GM18499 (cell line): ENCODE results near the gene EEF2K.

Experiments
- ATAC-seq: cut with Tn5 transposase; IDR thresholded peaks from one replicate; pipeline ENCODE4 v1.9.1; 2021; ENCODE audit warnings: moderate number of reproducible peaks; ENCODE audit not compliant: insufficient read depth, unreplicated experiment

The EEF2K gene

DNA sequence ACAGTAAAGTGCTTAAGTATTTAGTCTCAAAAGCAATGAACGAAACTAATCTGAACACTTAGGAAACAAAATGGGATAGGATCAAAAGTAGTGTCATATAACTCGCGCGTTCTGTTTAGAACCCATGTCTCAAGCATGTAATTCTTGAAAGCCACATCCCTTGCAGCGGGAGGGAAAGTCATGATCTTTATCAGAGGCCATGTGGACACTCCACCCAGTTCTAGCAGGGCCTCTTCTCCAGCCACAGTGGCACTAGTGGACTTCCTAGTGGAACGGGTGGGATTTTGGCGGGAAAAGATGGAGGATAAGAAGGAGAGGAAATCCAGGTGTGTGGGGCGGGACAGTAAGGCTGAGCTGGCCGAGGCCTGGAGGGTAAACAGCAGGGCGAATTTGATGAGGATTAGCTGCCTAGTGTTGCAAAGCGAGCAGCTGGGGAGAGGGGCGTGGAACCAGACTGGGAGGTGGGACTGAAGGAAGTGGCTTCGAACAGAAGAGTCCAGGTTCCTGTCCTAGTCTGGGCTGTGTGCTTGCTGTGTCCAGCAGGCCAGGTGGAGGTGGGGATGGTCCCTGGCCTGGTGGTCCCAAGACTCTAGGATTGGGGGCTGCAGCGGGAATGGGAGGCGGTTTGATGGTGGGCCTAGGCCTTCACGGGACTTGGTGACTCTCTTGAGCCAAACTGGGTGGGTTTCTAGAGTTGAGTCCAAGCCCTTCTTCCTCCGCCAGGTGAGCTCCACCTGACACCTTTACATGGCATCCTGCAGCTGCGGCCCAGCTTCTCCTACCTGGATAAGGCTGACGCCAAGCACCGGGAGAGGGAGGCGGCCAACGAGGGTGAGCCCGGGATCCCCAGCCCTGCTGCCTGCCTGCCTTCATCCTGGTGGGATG, 107.1 kb downstream of the EEF2K start:
- ATAC-seq, result no peak

DNA sequence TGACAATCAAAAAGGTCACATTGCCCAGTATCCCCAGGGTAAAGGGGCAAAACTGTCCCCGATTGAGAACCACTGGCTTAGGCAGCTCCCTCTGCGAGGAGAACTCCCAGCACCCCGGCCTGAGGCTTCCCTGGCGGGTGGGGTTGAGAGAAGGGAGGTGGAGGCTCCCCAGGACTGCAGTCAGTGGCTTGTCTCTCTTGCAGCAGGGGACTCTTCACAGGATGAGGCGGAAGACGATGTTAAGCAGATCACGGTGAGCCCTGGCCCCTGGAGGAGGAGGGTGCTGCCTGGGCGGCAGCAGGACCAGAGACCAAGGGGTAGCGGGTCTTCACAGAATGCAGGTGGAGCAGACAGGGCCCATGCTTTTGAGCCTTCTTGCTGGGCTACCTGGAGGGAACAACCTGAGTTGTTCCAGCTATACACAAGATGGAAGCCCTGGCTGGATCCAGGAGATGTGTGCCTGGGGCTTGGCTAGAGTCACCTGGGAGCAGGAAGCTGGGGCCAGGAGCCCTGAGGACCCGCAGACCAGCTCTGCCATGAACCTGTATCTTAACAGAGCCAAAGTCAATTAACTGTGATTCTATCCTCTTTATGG, 107.9 kb downstream of the EEF2K start:
- no peak for ATAC-seq

DNA sequence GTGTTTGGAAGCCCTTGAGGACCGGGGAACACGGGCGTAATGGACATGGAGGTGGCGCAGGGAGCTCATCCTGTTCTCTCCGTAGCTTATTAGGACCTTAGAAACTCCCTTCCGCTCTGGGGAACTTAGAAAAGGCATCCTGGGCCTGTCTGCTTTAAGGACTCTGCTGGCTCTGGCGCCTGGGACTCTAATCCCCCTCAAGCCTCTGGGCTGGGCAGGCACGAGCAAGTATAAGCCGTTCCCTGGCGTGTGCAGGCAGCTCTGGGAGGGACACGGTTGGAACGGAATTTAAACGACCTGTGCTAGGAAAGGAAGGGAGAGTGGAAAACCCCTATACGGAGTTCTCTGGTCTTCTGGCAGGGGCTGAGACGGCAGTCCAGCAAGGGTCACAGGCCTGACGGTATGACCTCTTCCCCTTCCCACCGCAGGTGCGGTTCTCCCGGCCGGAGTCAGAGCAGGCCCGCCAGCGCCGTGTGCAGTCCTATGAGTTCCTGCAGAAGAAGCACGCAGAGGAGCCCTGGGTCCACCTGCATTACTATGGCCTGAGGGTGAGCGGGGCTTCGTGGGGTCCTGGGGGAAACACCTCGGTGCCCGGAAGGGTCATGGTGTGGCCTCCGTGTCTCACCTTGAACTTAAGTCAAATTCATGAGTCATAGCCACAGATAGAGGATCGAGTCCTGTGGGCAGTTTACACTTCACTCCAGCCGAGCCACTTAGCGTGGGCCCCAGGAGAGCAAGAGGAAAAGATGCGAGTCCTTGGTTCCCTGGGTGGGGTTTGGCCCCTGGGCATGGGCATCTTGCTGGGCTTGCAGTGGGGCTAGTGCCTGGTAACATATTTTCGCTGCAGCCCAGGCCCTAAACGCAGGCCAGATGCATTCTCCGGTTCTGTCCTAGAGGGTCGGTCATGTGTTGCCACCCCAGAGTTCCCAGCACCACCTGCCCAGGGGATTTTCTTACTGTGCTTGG, 108.9 kb downstream of the EEF2K start:
- no peak for ATAC-seq

DNA sequence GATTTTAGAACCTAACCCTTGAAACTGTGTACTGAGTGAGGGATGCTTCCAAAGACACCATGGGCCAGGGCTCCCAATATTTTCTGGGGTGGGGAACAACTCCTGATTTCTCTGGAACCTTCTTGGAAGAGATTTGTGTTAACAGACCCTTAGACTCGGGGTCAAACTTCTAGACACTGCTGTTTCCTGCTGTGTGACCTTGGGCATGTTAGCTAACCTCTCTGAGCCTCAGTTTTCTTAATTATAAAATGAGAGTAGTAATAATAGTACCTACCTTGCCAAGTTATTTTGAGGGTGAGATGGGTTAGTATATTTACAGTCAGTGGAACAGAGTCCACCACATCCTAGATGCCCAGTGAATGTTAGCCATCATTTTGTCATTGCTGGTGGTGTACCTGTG, 109.9 kb downstream of the EEF2K start:
- no peak for ATAC-seq

DNA sequence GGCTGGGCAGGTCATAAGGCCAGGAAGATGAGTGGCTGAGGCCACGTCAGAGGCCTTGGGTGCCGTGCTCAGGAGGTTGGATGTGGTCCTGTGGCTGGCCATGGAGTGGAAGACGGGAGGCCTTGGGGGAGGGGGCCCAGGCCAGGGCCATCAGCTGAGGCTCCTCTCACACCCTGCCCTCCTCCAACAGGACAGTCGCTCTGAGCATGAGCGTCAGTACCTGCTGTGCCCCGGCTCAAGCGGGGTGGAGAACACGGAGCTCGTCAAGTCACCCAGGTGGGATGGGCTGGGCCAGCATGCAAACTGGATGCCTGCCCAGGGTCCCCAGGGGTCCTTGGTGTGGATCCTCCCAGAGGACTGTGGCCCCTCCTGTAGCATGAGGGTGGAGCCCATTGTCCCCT, 110.3 kb downstream of the EEF2K start:
- no peak for ATAC-seq

DNA sequence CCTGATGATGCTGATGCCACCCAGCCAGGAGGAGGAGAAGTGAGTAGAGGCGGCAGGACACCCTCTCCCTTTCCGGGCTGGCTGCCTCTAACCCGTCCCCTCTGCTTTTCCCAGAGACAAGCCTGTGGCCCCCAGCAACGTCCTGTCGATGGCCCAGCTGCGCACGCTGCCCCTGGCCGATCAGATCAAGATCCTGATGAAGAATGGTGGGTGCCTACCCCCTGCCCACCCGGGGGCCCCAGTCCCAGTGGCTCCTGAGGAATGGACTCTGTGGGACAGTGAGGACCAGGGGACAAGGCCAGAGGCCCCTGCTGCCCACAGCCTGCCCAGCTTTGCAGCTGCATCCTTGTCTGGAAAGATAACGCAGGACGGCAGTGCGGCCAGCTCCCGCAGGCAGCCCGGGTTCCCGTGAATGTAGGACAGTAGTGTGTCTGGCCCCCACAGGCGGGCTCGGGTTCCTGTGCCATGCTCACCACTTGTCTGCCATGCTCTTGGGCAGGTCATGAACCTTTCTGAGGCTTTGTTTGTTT, 111.0 kb downstream of the EEF2K start:
- no peak for ATAC-seq

DNA sequence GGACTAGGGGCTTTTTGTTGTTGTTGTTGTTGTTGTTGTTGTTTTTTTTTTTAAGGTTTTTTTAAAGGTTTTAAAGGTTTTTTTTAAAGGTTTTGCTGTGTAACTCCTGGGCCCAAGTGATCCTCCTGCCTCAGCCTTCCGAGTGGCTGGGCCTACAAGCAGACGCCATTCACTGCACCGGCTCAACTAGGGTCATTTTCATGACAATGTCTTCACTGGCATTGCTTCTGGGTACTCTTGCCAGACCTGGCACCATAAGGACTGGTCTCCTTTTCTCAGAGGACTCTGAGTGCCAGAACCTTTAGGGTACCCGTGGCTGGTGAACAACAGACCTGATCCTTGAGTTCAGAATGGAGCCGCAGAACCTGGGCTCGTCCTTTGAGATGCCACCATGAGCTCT, 111.5 kb downstream of the EEF2K start:
- ATAC-seq, result no peak

DNA sequence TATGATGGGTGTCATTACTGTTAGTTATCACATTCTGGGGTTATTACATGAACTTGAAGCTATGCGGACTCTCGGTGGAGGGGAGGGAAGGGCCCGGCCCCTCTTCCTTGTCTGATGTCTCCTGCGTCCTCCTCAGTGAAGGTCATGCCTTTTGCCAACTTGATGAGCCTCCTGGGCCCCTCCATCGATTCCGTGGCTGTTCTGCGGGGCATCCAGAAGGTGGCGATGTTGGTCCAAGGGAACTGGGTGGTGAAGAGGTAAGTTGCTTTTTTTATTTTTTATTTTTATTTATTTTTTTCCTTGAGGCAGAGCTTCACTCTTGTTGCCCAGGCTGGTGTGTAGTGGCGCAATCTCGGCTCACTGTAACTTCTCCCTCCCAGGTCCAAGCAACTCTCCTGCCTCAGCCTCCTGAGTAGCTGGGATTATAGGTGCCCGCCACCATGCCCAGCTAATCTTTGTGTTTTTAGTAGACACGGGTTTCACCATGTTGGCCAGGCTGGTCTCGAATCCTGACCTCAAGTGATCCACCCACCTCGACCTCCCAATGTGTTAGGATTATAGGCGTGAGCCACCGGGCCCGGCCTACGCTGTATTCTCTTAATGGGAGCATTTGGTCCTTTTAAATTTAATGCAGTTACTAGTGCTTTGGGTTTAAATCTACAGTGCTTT, 112.7 kb downstream of the EEF2K start:
- ATAC-seq, result no peak

DNA sequence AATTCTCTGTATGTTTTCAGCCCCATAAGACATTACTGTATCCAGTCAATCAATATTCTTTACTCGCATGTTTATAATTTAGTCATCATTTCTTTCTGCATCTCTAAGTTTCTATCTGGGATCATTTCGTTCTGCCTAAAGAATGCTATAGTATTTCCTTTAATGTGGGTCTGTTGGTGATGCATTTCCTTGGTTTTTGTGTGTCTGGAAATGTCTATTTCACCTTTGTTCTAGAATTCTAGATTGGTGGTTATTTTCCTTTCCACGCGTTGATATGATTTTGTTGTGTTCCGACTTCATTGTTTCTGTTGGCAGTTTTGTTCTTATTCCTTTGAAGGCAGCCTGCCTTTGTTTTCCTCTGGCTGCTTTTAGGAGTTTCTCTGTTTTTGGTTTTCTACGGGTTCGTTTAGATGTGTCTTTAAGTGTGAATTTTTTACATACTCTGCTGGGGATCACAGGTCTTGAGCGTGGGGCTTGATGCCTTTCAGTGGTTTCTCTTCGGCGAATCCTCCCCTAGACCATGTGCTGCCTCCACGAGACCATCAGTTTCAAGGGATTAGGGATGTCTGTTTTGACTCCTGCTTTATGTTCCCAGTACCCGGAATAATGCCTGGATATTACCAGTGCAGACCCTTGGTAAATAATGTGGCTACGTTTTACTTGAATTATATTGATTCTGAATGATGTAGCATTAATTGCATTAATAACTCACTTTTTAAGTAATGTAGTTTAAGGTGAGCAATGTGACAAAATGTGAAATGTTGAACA, 114.7 kb downstream of the EEF2K start:
- no peak for ATAC-seq

DNA sequence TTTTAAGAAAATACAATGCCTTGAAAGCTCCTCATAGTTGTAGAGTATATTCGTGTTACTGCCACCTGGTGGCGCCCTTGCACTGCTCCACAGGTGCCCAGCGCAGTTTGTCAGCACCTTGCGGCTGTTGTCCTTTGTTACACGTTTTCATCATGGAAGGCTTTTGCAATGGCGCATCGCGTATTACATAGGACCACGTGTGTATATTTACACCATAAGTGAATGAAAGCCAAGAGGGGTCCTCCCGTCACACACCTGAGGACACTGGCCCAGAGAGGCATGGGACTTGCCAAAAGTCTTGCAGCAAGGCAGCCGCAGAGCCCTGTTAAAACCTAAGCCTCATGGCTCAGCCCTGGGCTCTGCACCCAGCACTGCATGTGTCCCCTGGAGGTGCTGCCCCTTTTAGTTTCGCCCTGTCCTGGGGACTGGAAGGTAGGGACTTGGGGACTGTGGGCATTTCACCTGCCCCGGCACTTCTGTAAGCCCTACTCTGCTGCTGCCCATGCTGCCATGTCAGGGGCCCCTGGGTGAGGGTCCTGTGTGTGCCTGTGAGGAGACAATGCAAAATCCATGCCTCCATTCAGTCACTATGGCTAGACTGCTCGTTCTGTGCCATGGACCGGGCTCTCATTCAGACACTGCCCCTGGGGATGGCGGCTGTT, 115.4 kb downstream of the EEF2K start:
- ATAC-seq, result no peak

DNA sequence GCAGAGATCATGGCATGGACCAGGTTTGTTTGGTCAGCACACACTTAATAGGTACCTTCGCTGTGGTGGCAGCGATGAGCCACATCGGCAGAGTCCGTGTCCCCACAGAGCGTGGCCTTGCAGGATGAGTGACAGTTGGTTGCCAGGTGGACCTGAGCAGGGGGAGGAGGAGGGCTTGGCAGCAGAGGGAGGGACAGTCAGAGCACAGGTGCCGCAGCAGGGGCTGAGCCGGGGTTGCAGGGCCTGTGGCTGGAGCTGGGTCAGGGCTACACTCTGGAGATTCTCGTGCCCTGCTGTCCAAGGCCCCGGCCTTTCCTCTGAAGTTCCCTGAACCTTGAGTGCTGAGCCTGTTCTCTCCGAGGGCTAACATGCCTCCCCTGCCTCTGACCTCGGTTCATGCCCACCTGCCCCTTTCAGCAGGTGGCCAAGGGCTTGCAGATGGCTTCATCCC, 116.0 kb downstream of the EEF2K start:
- ATAC-seq, result no peak

DNA sequence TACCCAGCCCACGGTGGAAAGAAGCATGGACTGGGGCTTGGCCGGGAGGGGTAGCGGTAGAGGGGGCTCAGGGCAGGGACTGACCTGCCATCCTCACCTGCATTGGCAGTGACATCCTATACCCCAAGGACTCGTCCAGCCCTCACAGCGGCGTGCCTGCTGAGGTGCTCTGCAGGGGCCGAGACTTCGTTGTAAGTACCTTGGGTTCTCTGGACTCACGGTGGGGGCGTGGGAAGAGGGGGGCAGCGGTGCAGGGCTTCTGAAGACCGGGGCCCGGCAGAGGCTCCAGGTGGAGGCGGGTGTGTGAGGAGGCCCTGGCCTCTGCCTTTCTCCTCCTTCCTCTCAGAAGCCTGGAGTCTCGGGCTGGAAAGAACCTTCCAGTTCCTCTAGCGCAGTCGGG, 116.7 kb downstream of the EEF2K start:
- ATAC-seq, result no peak

DNA sequence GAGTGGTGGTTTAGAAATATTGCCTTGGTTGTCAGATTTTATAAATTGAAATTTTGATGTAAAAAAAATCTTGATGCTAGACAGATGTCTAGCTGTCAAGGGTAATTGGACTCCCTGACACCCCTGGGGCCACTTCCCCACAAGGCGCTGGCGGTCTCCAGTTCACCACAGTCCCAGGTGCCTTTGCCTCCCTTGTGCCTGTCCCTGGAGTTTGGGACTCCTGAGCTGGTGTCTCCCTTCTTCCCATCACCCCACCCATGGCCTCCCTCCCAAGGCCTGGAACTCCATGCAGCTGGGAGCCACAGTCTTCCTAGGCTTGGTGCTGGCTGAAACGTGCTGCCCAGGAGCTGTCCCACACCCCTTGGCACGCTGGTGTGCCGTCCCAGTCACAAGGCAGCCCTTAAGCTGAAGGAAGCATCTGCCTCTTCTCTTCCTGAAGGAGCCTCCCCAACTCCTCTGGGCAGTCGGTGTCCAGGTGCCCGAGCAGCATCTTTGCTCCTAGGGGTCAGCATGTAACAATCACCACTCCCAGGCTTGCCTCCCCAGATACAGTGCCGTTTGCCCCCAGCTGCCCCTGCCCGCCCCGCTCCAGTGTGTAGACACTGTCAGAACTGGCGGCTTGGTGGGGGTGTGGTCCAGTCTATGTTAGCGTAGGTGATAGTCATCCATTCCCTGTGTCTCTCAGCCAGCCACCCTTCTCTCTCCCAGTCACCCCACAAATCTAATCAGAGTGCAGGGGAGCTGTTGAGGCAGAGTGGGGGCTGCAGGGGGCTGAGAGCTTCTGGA, 117.3 kb downstream of the EEF2K start:
- no peak for ATAC-seq

DNA sequence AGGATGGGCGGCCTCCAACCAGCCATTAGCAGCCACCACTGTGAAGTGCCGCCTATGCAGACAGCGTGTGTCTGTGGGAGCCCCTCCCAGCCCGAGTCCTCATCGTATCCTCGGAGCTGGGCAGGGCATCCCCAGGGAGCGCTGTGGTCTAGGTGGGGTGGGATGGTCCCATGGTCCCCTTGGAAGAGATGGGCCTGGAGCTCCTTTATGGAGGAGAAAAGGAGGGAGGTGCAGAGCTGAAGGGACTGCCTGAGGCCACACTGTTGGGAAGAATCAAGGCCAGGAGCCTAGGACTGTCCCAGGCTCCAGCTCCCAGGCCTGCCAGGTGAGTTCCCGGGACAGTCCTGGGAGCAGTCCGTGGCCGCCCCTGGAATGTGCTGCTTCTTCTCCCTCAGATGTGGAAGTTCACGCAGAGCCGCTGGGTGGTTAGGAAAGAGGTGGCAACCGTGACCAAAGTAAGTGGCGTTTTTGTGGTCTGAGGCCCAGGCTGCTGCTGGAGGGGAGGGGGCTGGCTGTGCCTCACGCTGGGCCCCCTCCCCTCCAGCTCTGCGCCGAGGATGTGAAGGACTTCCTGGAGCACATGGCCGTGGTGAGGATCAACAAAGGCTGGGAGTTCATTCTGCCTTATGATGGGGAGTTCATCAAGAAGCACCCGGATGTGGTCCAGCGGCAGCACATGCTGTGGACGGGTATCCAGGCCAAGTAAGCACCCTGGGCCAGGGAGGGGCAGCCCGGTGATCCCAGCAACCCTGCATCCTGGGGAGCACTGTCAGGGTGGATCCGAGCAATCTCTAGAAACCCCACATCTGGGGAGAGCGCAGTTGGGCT, 118.1 kb downstream of the EEF2K start:
- ATAC-seq, result no peak

DNA sequence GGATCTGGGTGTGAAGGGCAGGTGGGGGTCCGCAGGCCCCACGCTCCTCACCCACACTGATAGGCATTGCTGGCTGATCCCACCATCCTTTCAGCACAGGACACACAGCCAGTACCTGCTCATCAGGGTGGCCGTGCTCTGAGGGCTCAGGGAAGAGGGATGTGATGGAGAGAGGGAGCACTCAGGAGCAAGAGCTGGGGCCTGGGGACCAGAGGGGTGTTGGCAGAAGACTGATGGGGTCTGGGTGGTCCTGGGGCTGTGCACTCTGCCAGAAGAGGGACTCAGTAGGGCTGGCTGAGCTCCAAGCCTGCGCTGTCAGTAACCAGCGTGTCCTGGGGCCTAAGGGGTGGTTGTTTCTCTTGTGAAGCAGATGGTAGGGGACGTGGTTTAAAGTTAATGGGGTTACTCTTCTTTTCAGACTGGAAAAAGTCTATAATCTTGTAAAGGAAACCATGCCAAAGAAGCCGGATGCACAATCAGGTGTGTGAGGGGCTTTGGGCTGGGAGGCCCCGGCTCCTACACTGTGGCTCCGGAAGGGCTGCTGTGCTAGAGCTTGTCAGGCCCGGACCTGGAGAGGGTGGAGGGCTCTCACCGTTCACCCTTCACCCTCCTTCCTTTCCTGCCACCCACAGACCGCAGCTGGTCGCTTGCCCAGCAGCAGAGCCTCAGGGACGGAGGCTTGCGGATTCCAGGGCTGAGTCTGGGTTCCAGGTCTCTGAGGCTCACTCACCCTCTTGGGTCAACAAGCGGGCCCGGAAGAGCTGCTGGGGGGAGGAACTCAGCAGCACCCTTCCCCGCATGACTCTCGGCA, 118.9 kb downstream of the EEF2K start:
- no peak for ATAC-seq

DNA sequence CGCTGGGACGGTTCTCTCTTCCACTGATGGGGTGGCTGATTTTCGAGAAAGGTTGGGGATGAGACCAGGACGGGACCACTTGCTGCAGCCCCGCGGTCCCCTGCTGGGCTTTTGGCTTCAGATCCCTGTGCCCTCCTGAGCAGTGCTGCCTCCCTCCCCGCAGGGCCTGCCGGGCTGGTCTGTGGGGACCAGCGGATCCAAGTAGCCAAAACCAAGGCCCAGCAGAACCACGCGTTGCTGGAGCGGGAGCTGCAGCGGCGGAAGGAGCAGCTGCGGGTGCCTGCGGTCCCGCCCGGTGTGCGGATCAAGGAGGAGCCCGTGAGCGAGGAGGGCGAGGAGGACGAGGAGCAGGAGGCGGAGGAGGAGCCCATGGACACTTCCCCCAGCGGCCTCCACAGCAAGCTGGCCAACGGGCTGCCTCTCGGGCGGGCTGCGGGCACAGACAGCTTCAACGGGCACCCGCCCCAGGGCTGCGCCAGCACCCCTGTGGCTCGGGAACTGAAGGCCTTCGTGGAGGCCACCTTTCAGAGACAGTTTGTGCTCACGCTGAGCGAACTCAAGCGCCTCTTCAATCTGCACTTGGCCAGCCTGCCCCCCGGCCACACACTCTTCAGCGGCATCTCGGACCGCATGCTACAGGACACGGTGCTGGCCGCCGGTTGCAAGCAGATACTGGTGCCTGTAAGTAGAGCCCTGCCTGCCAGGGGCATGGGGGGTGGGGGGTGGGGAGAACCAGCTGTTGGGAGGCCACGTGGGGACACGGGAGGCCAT, 119.7 kb downstream of the EEF2K start:
- no peak for ATAC-seq
